HG03521 (cell line): ENCODE measurements around the gene GRK2.
"Not testable (repeated sequence)": the region's sequence is repeated elsewhere in the genome, so short reads cannot be mapped to it uniquely, and the experiment has no call there.

ENCODE experiments used
- ATAC-seq: cut with Tn5 transposase; IDR thresholded peaks from one replicate; pipeline ENCODE4 v1.9.1; 2021; ENCODE audit warnings: mild to moderate bottlenecking, moderate library complexity; ENCODE audit not compliant: unreplicated experiment

GRK2 gene

DNA sequence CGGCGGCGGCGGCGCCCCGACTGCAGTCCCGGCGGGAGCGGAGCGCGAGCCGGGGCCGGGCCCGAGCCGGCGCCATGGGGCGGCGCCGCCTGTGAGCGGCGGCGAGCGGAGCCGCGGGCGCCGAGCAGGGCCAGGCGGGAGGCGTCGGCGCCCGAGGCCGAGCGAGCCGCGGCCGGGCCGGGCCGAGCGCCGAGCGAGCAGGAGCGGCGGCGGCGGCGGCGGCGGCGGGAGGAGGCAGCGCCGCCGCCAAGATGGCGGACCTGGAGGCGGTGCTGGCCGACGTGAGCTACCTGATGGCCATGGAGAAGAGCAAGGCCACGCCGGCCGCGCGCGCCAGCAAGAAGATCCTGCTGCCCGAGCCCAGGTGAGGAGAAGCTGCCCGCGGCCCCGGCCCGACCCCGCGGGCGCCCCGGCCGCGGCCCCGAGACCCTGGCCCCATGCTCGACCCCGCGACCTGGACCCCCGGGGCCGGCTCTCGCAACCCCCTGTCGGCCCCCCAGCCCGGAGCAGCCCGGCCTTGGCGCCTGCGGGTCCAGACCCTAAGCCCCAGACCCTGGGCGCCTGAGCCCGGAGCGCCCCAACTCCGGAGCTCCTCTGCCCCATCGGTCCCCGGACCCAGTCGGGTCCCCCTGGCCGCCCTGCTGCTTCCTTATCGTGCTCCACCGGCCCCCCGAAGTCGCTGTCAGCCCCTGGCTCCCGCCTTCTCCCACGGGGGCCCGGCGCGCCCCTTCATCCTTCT, at the start of gene GRK2:
GRK2 (plus strand) TSS at position 25 of the 739 bp plus-strand sequence; CDS start at position 252, 227 bp downstream.
- ATAC-seq = peak; percentile 36

- ATAC-seq = no peak
Observed at GRCh38 chr11:67227726-67228125, 38.5 kb upstream of the GRK2 start.

- ATAC-seq = no peak
Observed at GRCh38 chr11:67230406-67230805, 35.9 kb upstream of the GRK2 start.

- no peak for ATAC-seq
Observed at GRCh38 chr11:67230886-67231285, 35.4 kb upstream of the GRK2 start.

GRCh38 chr11:67233584-67234190, 32.6 kb upstream of the GRK2 start:
- ATAC-seq = no peak

DNA sequence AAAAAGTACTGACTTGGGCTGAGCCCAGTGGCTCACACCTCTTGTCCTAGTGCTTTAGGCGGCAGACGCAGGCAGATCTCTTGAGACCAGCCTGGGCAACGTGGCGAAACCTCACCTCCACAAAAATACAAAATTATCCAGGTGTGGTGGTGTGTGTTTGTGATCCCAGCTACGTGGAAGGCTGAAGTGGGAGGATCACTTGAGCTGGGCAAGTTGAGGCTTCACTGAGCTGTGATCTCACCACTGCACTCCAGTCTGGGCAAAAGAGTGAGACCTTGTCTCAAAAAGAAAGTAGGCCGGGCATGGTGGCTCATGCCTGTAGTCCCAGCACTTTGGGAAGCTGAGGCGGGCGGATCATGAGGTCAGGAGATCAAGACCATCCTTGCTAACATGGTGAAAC, 31.7 kb upstream of the GRK2 start:
- ATAC-seq = not testable (repeated sequence)

DNA sequence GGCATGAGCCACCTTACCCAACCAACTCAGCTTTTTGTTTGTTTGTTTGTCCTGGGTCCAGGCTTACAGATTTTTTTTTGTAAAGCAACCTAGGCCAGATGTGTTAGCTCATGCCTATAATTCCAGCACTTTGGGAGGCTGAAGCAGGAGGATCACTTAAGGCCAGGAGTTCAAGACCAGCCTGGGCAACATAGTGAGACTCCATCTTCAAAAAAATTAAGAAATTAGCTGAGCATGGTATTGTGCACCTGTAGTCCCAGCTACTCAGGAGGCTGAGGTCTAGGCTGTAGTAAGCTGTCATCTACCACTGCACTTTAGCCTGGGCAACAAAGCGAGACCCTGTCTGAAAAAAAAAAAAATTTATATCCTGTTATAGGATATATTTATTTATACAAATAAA, 28.7 kb upstream of the GRK2 start:
- ATAC-seq = no peak

- ATAC-seq = no peak
Observed at GRCh38 chr11:67238894-67239782, 27.1 kb upstream of the GRK2 start.

GRCh38 chr11:67239783-67240575, 26.3 kb upstream of the GRK2 start:
- peak; percentile 86 for ATAC-seq

- no peak for ATAC-seq
Observed at GRCh38 chr11:67240576-67241389, 25.5 kb upstream of the GRK2 start.

DNA sequence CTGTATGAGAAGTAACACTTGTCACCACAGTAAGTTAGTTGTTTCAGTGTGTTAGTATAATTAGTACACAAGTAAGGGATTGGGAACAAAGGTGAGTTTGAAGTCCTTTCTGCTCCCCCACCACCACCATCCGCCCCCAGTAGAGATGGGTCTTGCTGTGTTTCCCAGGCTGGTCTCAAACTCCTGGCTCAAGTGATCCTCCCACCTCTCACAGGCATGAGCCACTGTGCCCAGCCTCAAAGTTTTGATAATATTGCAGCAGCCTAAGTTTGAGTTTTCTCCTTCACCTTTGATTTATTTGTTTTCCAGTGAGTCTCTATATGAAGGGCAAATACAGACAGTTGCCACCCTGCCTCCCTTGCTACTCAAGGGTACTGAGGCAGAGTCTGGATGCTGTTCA, 23.7 kb upstream of the GRK2 start:
- no peak for ATAC-seq

- no peak for ATAC-seq
Observed at GRCh38 chr11:67243051-67243450, 23.2 kb upstream of the GRK2 start.

DNA sequence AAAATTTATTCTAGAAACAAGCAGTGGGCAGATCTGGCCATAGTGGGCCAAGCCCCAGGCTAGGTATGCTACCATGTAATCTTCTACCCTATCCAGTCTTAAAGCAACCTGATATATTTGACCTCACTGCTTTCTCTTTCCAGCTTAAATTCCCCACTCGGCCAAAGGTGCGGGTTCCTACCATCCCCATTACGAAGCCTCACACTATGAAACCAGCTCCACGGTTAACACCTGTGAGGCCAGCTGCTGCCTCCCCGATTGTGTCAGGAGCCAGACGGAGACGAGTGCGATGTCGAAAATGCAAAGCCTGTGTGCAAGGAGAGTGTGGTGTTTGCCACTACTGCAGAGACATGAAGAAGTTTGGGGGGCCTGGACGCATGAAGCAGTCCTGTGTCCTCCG, 21.2 kb upstream of the GRK2 start:
- ATAC-seq = no peak

DNA sequence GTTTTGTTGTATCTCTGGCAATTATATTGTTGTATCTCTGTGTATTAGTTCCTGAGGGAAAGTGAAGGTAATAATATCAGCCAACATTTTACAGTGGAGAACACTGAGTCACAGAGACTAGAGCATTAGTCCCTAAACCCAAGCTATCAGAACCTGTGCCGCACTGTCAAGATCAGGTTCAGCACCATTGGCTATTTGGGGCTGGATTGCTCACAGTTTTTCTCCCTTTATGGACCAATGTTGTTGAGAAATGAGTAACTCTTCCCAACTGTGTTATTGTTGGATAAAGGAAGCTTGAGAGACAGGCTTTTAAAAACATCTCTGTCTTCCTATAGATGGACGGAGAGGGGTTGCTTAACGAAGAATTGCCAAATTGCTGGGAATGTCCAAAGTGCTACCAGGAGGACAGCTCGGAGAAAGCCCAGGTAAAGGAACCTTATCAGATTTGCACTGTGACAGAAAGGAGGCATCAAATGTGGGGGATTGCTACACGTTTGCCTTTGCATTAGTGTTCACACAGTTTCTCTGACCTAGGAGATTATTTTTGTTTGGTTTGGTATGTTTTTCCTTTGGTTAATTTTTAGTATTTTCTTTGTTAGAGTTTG, 18.2 kb upstream of the GRK2 start:
- ATAC-seq = no peak

- no peak for ATAC-seq
Observed at GRCh38 chr11:67248653-67249052, 17.6 kb upstream of the GRK2 start.

DNA sequence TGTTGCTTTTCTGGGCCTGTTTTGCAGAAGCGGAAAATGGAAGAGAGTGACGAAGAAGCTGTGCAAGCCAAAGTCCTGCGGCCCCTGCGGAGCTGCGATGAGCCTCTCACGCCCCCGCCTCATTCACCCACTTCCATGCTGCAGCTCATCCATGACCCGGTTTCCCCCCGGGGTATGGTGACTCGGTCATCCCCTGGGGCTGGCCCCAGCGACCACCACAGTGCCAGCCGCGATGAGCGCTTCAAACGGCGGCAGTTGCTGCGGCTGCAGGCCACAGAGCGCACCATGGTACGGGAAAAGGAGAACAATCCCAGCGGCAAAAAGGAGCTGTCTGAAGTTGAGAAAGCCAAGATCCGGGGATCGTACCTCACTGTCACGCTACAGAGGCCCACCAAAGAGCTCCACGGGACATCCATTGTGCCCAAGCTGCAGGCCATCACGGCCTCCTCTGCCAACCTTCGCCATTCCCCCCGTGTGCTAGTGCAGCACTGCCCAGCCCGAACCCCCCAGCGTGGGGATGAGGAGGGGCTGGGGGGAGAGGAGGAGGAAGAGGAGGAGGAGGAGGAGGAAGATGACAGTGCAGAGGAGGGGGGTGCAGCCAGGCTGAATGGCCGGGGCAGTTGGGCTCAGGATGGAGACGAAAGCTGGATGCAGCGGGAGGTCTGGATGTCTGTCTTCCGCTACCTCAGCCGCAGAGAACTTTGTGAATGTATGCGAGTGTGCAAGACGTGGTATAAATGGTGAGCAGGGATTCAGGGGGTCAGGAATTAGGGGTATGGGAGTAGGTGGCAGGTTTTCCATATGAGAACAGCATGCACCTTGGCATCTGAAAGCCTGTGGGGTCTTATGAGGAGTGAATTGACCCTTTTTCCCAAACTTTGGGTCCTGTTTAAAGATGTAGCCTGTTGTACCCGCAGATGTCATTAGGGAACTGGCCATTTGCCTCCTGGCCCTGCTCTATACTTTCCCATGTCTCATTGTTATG, 15.9 kb upstream of the GRK2 start:
- no peak for ATAC-seq

- ATAC-seq = no peak
Observed at GRCh38 chr11:67251841-67252240, 14.4 kb upstream of the GRK2 start.

DNA sequence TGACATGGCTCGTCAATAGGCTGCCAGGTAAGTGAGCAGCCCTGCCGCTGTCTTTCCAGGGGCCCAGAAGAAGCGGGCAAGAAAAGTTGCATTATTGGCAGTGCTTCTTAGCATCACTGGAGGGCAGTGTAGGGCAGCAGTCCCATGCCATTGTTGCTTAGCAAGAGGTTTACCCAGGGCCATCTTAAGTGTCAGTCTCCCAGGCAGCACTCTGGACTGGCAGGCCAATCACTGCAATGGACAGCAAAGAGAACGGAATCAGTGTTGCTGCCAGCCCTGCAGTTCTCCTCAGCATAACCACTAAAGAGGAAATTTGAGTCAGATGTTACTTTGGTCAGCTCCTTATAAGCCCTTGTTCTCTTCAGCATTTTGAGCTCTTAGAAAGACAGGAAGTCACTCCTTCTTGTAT, 13.4 kb upstream of the GRK2 start:
- ATAC-seq = no peak
